HG03280 (cell line): ENCODE measurements around the gene BSX.

Experiments used
- ATAC-seq: cut with Tn5 transposase; IDR thresholded peaks from one replicate; pipeline ENCODE4 v1.9.1; 2021; ENCODE audit warnings: mild to moderate bottlenecking, moderate library complexity; ENCODE audit not compliant: unreplicated experiment

Gene BSX

DNA sequence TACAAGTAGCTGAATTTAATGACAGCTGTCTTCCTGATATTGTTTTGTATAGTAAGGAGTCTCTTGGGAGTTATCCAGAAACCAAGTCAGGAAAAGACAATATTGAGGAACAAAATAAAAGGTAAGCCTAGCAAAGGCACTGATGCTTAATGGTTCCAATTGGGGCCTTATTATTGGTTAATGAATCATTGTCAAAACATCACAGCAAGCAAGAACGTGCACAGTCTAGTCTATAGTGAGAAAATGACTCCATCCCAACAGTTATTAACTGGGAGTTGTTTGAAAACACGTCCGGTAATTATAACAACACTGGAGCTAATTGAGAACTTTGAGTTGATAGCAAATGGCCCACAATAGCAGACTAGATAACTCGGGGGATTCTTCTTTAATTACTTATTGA, 17.7 kb downstream of the BSX start:
- no peak for ATAC-seq

- ATAC-seq: no peak
These were observed 27.2 kb downstream of the BSX start for GRCh38 chr11:122954455-122954854.

DNA sequence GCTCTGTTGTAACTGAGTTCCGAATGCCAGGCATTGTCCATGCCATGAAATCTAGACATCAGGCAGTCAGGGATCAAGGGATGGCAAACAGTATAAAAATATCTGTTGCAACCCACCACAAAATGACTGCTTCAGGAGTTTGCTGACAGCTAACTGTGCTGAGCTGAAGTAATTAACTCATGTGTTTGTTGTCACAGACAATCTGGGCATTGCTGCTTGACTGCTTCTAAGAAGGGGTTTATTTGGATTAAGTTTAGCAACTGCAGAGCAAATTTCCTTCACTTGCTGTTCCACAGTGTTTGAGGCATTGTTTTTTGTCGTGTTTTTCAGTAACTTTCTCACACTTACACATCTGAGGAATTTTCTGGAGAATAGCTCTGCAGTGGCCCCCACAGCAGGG, 30.4 kb downstream of the BSX start:
- no peak for ATAC-seq

GRCh38 chr11:122938557-122938956, 43.1 kb downstream of the BSX start:
- ATAC-seq: no peak

- no peak for ATAC-seq
These were observed 43.7 kb downstream of the BSX start for GRCh38 chr11:122937983-122938382.

DNA sequence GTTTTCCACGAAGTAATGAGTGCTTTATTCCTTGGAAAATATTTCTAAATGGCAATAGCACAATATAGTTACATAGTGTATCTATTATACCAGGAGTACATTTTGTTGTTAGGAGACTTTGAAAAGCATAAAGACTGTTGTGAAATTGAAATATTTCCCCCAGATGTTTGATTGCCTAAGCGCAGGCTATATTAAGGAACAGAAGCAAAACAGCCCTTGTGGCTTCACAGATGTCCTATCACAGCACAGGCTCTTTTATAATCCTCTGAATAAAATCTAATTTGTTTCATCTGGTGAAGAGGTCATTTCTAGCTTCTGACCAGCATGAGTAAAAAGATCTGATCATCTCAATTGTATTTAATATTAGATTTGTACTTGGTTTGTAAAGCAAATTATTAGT, 48.2 kb downstream of the BSX start:
- no peak for ATAC-seq

- ATAC-seq: no peak
These were observed 50.1 kb downstream of the BSX start for GRCh38 chr11:122931510-122931909.
